IMR-90 (cell line): ENCODE data around the gene ZNF621. TPM values are rescaled to one million over a fixed set of nuclear protein-coding genes. Genes with fewer than 3 reads are reported as not detected.

Source experiments
- ATAC-seq: fragments of 200-7000 bp; cut with Tn5 transposase; 2 replicates; pipeline ENCODE4 v1.9.1; 2020; ENCODE audit warnings: low read depth, mild to moderate bottlenecking, moderate library complexity
- BruUV-seq: library from RNA; stranded (reverse); fragments of 400-500 nt; replicated peaks from 2 replicates; lab custom pipeline; 2021; lab: Mats Ljungman, UMichigan
- CTCF ChIA-PET: fragments of 300-600 bp; formaldehyde crosslinking; extraction: SDS; loops from one replicate; lab custom pipeline; 2021; ENCODE audit warnings: antibody characterized with exemption; lab: Yijun Ruan, JAX
- POLR2A ChIA-PET: fragments of 300-600 bp; sonication (Branson Sonifier 250); formaldehyde crosslinking; loops from one replicate; lab custom pipeline; 2022; ENCODE audit warnings: antibody characterized with exemption; ENCODE audit not compliant: unreplicated experiment; lab: Charles Lee
- DNase-seq: peaks from one replicate; pipeline ENCODE4 v3.0.0; 2013
- H2AFZ ChIP-seq: replicated peaks from 2 replicates; pipeline ENCODE3; 2013; ENCODE audit warnings: low read length, mild to moderate bottlenecking; ENCODE audit not compliant: poor library complexity
- H2AK5ac ChIP-seq: 2 replicates; pipeline ENCODE4 v1.6.1; 2013; ENCODE audit warnings: low read depth, low read length, inconsistent platforms
- H2AK9ac ChIP-seq: replicated peaks from 2 replicates; pipeline ENCODE3; 2013; ENCODE audit warnings: mild to moderate bottlenecking, low read depth, low read length, moderate library complexity; ENCODE audit not compliant: poor library complexity
- H2BK120ac ChIP-seq: 2 replicates; pipeline ENCODE4 v1.6.1; 2013; ENCODE audit warnings: low read depth, low read length, inconsistent platforms
- H2BK15ac ChIP-seq: 3 replicates; pipeline ENCODE4 v1.6.1; 2013; ENCODE audit warnings: low read depth, low read length, inconsistent platforms
- H2BK20ac ChIP-seq: 2 replicates; pipeline ENCODE4 v1.6.1; 2013; ENCODE audit warnings: low read depth, mild to moderate bottlenecking, inconsistent platforms, low read length, moderate library complexity
- H2BK5ac ChIP-seq: 2 replicates; pipeline ENCODE4 v1.6.1; 2013; ENCODE audit warnings: mild to moderate bottlenecking, low read depth, low read length, inconsistent platforms; ENCODE audit not compliant: poor library complexity, severe bottlenecking
- H3K14ac ChIP-seq: replicated peaks from 2 replicates; pipeline ENCODE4 v1.6.1; 2013; ENCODE audit warnings: low read depth, low read length, inconsistent platforms
- H3K18ac ChIP-seq: 2 replicates; pipeline ENCODE4 v1.6.1; 2013; ENCODE audit warnings: low read depth, low read length, control low read depth
- H3K23ac ChIP-seq: 2 replicates; pipeline ENCODE4 v1.6.1; 2013; ENCODE audit warnings: low read depth, low read length, inconsistent platforms
- H3K27ac ChIP-seq: 2 replicates; pipeline ENCODE4 v1.5.1; 2013; ENCODE audit warnings: mild to moderate bottlenecking, control low read depth, low read length; ENCODE audit not compliant: insufficient read depth
- H3K27me3 ChIP-seq: 2 replicates; pipeline ENCODE4 v1.6.1; 2013; ENCODE audit warnings: low read length; ENCODE audit not compliant: control insufficient read depth, insufficient read depth
- H3K36me3 ChIP-seq: 2 replicates; pipeline ENCODE4 v1.6.1; 2013; ENCODE audit warnings: low read length, mixed read lengths; ENCODE audit not compliant: control insufficient read depth, insufficient read depth
- H3K4ac ChIP-seq: 2 replicates; pipeline ENCODE4 v1.6.1; 2013; ENCODE audit warnings: low read depth, low read length, inconsistent platforms
- H3K4me1 ChIP-seq: 2 replicates; pipeline ENCODE4 v1.6.1; 2013; ENCODE audit warnings: low read length, mixed read lengths; ENCODE audit not compliant: control insufficient read depth, insufficient read depth
- H3K4me2 ChIP-seq: 2 replicates; pipeline ENCODE4 v1.6.1; 2013; ENCODE audit warnings: low read depth, mild to moderate bottlenecking, control low read depth, low read length, moderate library complexity
- H3K4me3 ChIP-seq: 2 replicates; pipeline ENCODE4 v1.5.1; 2013; ENCODE audit warnings: low read depth, mild to moderate bottlenecking, control low read depth, low read length, moderate library complexity; ENCODE audit not compliant: insufficient read depth
- H3K56ac ChIP-seq: 2 replicates; pipeline ENCODE4 v1.6.1; 2013; ENCODE audit warnings: low read length, inconsistent platforms; ENCODE audit not compliant: insufficient read depth; ENCODE audit errors: extremely low read depth
- H3K79me1 ChIP-seq, 2 experiments: 2 replicates each; pipeline ENCODE4 v1.6.1; 2013; ENCODE audit warnings: low read length in 2 of 2, inconsistent platforms in 1 of 2, low read depth in 1 of 2
- H3K9ac ChIP-seq: 2 replicates; pipeline ENCODE4 v1.6.1; 2013; ENCODE audit warnings: low read depth, low read length, control low read depth
- H3K9me1 ChIP-seq: 2 replicates; pipeline ENCODE4 v1.6.1; 2013; ENCODE audit warnings: low read length, inconsistent platforms; ENCODE audit not compliant: insufficient read depth
- H3K9me3 ChIP-seq: 2 replicates; pipeline ENCODE4 v1.6.1; 2013; ENCODE audit warnings: low read length; ENCODE audit not compliant: control insufficient read depth, insufficient read depth
- H4K20me1 ChIP-seq: 2 replicates; pipeline ENCODE4 v1.6.1; 2013; ENCODE audit warnings: low read length, inconsistent platforms; ENCODE audit not compliant: insufficient read depth
- H4K5ac ChIP-seq: 2 replicates; pipeline ENCODE4 v1.6.1; 2013; ENCODE audit warnings: mild to moderate bottlenecking, low read depth, low read length, control low read depth
- H4K8ac ChIP-seq, 2 experiments: 2 replicates each; pipeline ENCODE4 v1.6.1; 2013; ENCODE audit warnings: low read depth in 2 of 2, low read length in 2 of 2, control low read depth in 1 of 2, inconsistent platforms in 1 of 2
- H4K91ac ChIP-seq: 2 replicates; pipeline ENCODE4 v1.6.1; 2013; ENCODE audit warnings: low read depth, low read length, inconsistent platforms; ENCODE audit not compliant: insufficient read depth
- CHD1 ChIP-seq: IDR thresholded peaks from 2 replicates; pipeline ENCODE4 v1.6.1; 2012; ENCODE audit warnings: low read depth, low read length, improper control_type of control experiment
- MAFK ChIP-seq: IDR thresholded peaks from 2 replicates; pipeline ENCODE4 v1.6.1; 2012; ENCODE audit warnings: low read depth, low read length, improper control_type of control experiment
- MXI1 ChIP-seq: IDR thresholded peaks from 2 replicates; pipeline ENCODE4 v1.6.1; 2012; ENCODE audit warnings: low read depth, mild to moderate bottlenecking, low read length, moderate library complexity, borderline replicate concordance
- RCOR1 ChIP-seq: IDR thresholded peaks from 2 replicates; pipeline ENCODE4 v1.6.1; 2012; ENCODE audit warnings: mild to moderate bottlenecking, low read length, improper control_type of control experiment; ENCODE audit not compliant: insufficient replicate concordance
- WGBS, 2 experiments: methylation state at CpG; one replicate each; pipeline versions ENCODE4 v1.1.5 to v1.1.7; 2013; ENCODE audit warnings: missing lambda C conversion rate in 2 of 2; ENCODE audit not compliant: insufficient read length in 1 of 2; ENCODE audit errors: extremely low coverage in 2 of 2; 5-methylcytosine and 5-hydroxymethylcytosine counted together
- dilution Hi-C: fragments of 300-500 bp; cut with HindIII; formaldehyde crosslinking; loops from one replicate; pipeline ENCODE4 v1.14.3; 2018; ENCODE audit warnings: low sequenced_read_pairs; ENCODE audit not compliant: unreplicated experiment
- in situ Hi-C: fragments of 300-500 bp; cut with MboI; formaldehyde crosslinking; loops from 3 replicates; pipeline ENCODE4 v1.14.3; 2019; ENCODE audit warnings: low sequenced_read_pairs, inconsistent platforms, mixed read lengths
- intact Hi-C: fragments of 100-400 bp; cut with micrococcal nuclease; formaldehyde crosslinking; loops from 2 replicates; pipeline ENCODE4 v1.10.0; 2022
- polyA plus RNA-seq, 3 experiments: library from polyadenylated mRNA; depleted of rRNA; stranded (reverse); fragments of >200 nt; gene quantifications; 2 replicates each; pipeline ENCODE4 v1.2.3, GENCODE V29; 2012; ENCODE audit warnings: low replicate concordance in 1 of 3
- total RNA-seq: library from RNA; depleted of rRNA; stranded (reverse); fragments of >200 nt; gene quantifications from 2 replicates; pipeline ENCODE4 v1.2.3, GENCODE V29; 2012

ZNF621 gene
- total and polyA plus RNA-seq, 2 of the 4 experiments (the other 2 are of a cell fraction), result 7.3 to 8.3 TPM

DNA sequence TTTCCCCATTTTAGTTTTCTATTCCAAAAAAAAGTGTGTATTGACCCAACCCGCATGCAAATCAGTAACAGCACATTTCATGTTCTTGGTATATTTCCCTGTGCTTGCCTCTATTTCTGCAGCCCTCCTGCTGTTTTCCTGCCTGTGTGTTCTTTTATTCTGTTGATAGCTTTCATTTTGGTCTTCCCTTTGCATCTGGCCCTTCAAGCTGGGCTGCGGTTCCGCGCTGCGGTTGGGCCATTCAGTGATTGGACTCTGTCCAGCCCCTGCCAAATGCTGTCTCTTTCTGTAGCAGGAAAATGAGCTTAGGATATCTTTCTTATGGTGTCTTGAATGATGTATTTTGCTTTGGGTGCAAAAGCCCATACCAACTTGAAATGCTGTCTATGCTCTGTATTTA is 49.9 kb downstream of the ZNF621 start:
- Histone ChIP-seq H3K4me3 (no peak overlapping the region), H3K18ac (no peak overlapping the region), H3K4ac (no peak overlapping the region), H3K27ac (no peak overlapping the region), H2AK5ac (no peak overlapping the region), H3K4me1 (no peaks in the 10 kb centered on the region), H3K56ac (no peak overlapping the region), H4K91ac (no peak overlapping the region), H3K27me3 (0 out of 2 replicates have a peak, but pooled peaks cover 3% of the 10 kb centered on the region), H4K20me1 (no peaks in the 10 kb centered on the region), H2BK20ac (no peak overlapping the region), H4K5ac (no peak overlapping the region), H2AFZ (no peak overlapping the region), H3K14ac (no peak overlapping the region), H3K9me1 (no peaks in the 10 kb centered on the region), H3K9ac (no peak overlapping the region), H3K36me3 (no peaks in the 10 kb centered on the region), H3K4me2 (no peak overlapping the region), H2BK5ac (no peak overlapping the region), H4K8ac (no peak overlapping the region), H2BK15ac (no peak overlapping the region), H2AK9ac (no peak overlapping the region), H3K9me3 (no peaks in the 10 kb centered on the region), H3K23ac (no peak overlapping the region), H2BK120ac (no peak overlapping the region), H3K79me1 (no peaks in the 10 kb centered on the region)
- ATAC-seq (no peak), DNase-seq (no peak)
- dilution Hi-C loops (no loop called here), intact Hi-C loops (no loop called here), in situ Hi-C loops (loop anchor here (25.0 kb wide), 1 partner anchor 237 kb away; no protein-coding TSS in a partner anchor)
- no CpG with 5 or more reads among the region's 5 CpGs for WGBS, 2 experiments
- BruUV-seq, result no TSS peak
- ChIA-PET CTCF (interaction anchor here (0.7 kb wide), 1 partner anchor 10 kb away, joined by 3 read pairs; no protein-coding TSS in a partner anchor), POLR2A (no interaction called here)
- TF ChIP-seq CHD1 (no peak), MAFK (no peak), RCOR1 (no peak), MXI1 (no peak)
